ENCODE results near the gene EIF6. TPM values are rescaled to one million over a fixed set of nuclear protein-coding genes. Genes with fewer than 3 reads are reported as not detected.

The EIF6 gene
- total and polyA plus RNA-seq, 2 of the 8 experiments (the other 6 are each of a cell fraction or from before 2014, with no cell fraction given): 184 to 319 TPM

DNA sequence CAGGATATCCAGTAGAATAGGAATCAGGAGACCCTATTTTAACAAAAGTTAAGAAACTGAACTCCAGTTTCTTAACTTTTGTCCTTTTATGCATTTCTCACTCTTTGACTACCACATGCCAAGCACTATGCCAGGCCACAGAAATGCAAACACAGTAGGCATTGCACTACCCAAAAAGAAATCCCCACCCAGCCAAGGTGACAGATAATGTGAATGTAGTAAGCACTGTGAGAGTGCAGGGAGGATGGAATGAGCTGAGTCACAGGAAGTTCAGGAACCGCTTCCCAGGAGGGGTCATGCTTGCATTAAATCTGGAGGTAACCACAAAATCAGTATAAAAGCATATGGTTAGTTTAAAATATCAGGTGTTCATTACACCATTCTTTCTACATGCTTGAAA is 27.7 kb upstream of the EIF6 start:
- H2AK5ac ChIP-seq (ENCODE audit: low read depth, low read length): no peak overlapping the region
- no peak overlapping the region for H3K18ac ChIP-seq (ENCODE audit: extremely low read depth, low read length)
- no peaks in the 10 kb centered on the region for H4K20me1 ChIP-seq (replicated peaks in 1 of 2; ENCODE audit: control insufficient read depth in 1 of 2, insufficient read depth in 2 of 2, low read length in 2 of 2)
- H3K56ac ChIP-seq (replicated peaks; ENCODE audit: insufficient read length, low read depth, low read length): no peak overlapping the region
- 60% methylated on average over 1 of the region's 1 CpG; no CpG with 5 or more reads in 1 of the 2 experiments for WGBS, 2 experiments (ENCODE audit: extremely low coverage in 1 of 2, insufficient coverage in 1 of 2, insufficient read length in 1 of 2, insufficient replicate concordance in 2 of 2, low coverage in 1 of 2, low lambda C conversion rate in 2 of 2, missing lambda C conversion rate in 1 of 2)
- no peak overlapping the region for H4K8ac ChIP-seq (ENCODE audit: extremely low read depth, insufficient read depth, low read length)
- DNase-seq (ENCODE audit: low read depth in 1 of 2, low spot score in 2 of 2): no peak
- H3K14ac ChIP-seq (ENCODE audit: insufficient read length): no peak overlapping the region
- H2BK15ac ChIP-seq (ENCODE audit: low read length): no peak overlapping the region
- ChIA-PET POLR2A (ENCODE audit: partially characterized antibody) (interaction anchor here (1.0 to 1.2 kb wide), 2 partner anchors 8 to 28 kb away, joined by 3 to 4 read pairs; no protein-coding TSS in a partner anchor), CTCF (ENCODE audit: partially characterized antibody) (interaction anchor here (1.7 to 2.1 kb wide), 2 partner anchors 8 to 10 kb away, joined by 5 to 17 read pairs; no protein-coding TSS in a partner anchor)
- H4K5ac ChIP-seq (ENCODE audit: insufficient read length, low read depth, low read length): no peak overlapping the region
- H3K4me2 ChIP-seq (ENCODE audit: insufficient read depth in 1 of 2, low read depth in 2 of 2, low read length in 2 of 2): no peak overlapping the region
- H2AFZ ChIP-seq (ENCODE audit: low read length): no peak overlapping the region
- no peaks in the 10 kb centered on the region; the same call in 1 of the 2 replicates for H3K79me1 ChIP-seq (ENCODE audit: low read depth, low read length)
- no peak overlapping the region for H3K23ac ChIP-seq (ENCODE audit: insufficient read length)
- no peaks in the 10 kb centered on the region for H3K9me3 ChIP-seq (ENCODE audit: insufficient read depth in 2 of 2, low read depth in 1 of 2, low read length in 1 of 2)
- H2BK20ac ChIP-seq (ENCODE audit: low read length): no peak overlapping the region
- peaks cover 0 to 4% (median 0%) of the 10 kb centered on the region in 4 experiments; a peak in 1 of 8 replicates for H3K36me3 ChIP-seq (ENCODE audit: control insufficient read depth in 2 of 4, insufficient read depth in 4 of 4, low read length in 3 of 4)
- no peak for TF ChIP-seq SP4 (IDR thresholded peaks at IDR 0.05; ENCODE audit: low read length)
- no peak for TF ChIP-seq CTBP2 (IDR thresholded peaks at IDR 0.05; ENCODE audit: borderline replicate concordance, insufficient read depth, insufficient read length, low read length)
- peak; percentile 53; the same call in 1 of the 2 replicates for TF ChIP-seq MAFK (IDR thresholded peaks at IDR 0.05; ENCODE audit: low read depth, low read length)
- TF ChIP-seq, protein P1, sequence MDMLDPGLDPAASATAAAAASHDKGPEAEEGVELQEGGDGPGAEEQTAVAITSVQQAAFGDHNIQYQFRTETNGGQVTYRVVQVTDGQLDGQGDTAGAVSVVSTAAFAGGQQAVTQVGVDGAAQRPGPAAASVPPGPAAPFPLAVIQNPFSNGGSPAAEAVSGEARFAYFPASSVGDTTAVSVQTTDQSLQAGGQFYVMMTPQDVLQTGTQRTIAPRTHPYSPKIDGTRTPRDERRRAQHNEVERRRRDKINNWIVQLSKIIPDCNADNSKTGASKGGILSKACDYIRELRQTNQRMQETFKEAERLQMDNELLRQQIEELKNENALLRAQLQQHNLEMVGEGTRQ (IDR thresholded peaks at IDR 0.05; ENCODE audit: low read length): no peak
- peak; percentile 87 for TF ChIP-seq BACH1 (IDR thresholded peaks at IDR 0.05; ENCODE audit: low read length)
- no peak for TF ChIP-seq RNF2 (IDR thresholded peaks at IDR 0.05; ENCODE audit: borderline replicate concordance, low read depth, low read length, missing control alignments, poor library complexity, severe bottlenecking)
- H3K79me2 ChIP-seq (ENCODE audit: control insufficient read depth in 1 of 2, insufficient read depth in 2 of 2, low read length in 2 of 2): no peaks in the 10 kb centered on the region
- H2BK5ac ChIP-seq (ENCODE audit: low read depth, low read length): no peak overlapping the region
- H3K27ac ChIP-seq (ENCODE audit: low read depth, low read length): no peak overlapping the region
- no peak overlapping the region for H3K4ac ChIP-seq (replicated peaks; ENCODE audit: insufficient read length, low read depth, low read length)
- H3K4me3 ChIP-seq (ENCODE audit: extremely low read depth in 1 of 4, insufficient read depth in 2 of 4, low read depth in 3 of 4, low read length in 4 of 4): no peak overlapping the region
- H3K23me2 ChIP-seq (ENCODE audit: low read depth, low read length): no peaks in the 10 kb centered on the region
- H3K4me1 ChIP-seq (replicated peaks in 1 of 4; ENCODE audit: control insufficient read depth in 3 of 4, insufficient read depth in 4 of 4, low read length in 3 of 4): peaks cover 0 to 8% (median 6%) of the 10 kb centered on the region in 4 experiments; a peak in 4 of 7 replicates
- FAIRE-seq: no peak
- no peak overlapping the region for H2BK120ac ChIP-seq (replicated peaks; ENCODE audit: low read depth, low read length)
- H4K91ac ChIP-seq (replicated peaks; ENCODE audit: insufficient read length, low read length): no peak overlapping the region
- H2BK12ac ChIP-seq (ENCODE audit: low read depth, low read length): no peak overlapping the region
- no peaks in the 10 kb centered on the region for H3K27me3 ChIP-seq (replicated peaks in 1 of 4; ENCODE audit: control insufficient read depth in 3 of 4, extremely low read depth in 1 of 4, insufficient read depth in 3 of 4, low read length in 3 of 4)
- no peak overlapping the region for H3K9ac ChIP-seq (replicated peaks in 1 of 4; ENCODE audit: extremely low read depth in 1 of 4, low read depth in 3 of 4, low read length in 3 of 4)

All from H1 (cell line).